Umbilical cord (tissue), 1 donor: Measurements from ENCODE around the gene KLHL40. TPM values are rescaled to one million over a fixed set of nuclear protein-coding genes. Genes with fewer than 3 reads are reported as not detected.

ENCODE experiments used
- total RNA-seq: library from RNA; depleted of rRNA; stranded (reverse); fragments of >200 nt; gene quantifications from one replicate; pipeline ENCODE4 v1.2.3, GENCODE V29; 2014; ENCODE audit warnings: low replicate concordance; ENCODE audit not compliant: insufficient read depth

KLHL40 gene
- total RNA-seq, 1 donor from 2014 or later = not detected

Other genes starting within 250 kb of the KLHL40 start
- 4.1 TPM for gene VIPR1, start 182.9 kb upstream of the KLHL40 start, total RNA-seq
- 37.8 TPM for gene SEC22C, start 103.6 kb upstream of the KLHL40 start, total RNA-seq
- 7.7 TPM for gene SS18L2, start 94.7 kb upstream of the KLHL40 start, total RNA-seq
- 149 TPM for gene NKTR, start 84.9 kb upstream of the KLHL40 start, total RNA-seq
- gene ZBTB47, start 31.8 kb upstream of the KLHL40 start, total RNA-seq = 49.8 TPM
- gene HHATL, start 17.3 kb downstream of the KLHL40 start, total RNA-seq = not detected
- not detected for gene CCDC13, start 87.7 kb downstream of the KLHL40 start, total RNA-seq
- 125 TPM for gene HIGD1A, start 119.0 kb downstream of the KLHL40 start, total RNA-seq
- 10.4 TPM for gene ACKR2, start 123.9 kb downstream of the KLHL40 start, total RNA-seq
- 2.6 TPM for gene CYP8B1, start 190.3 kb downstream of the KLHL40 start, total RNA-seq
- 10.4 TPM for gene ZNF662, start 220.6 kb downstream of the KLHL40 start, total RNA-seq